Effector memory CD8-positive, alpha-beta T cell (primary cell): ENCODE results near the gene RPGR.
A peak's percentile ranks its signal among the peaks of the same experiment; 100 is the strongest.

Experiments
- ATAC-seq: fragments of 150-1000 bp; cut with Tn5 transposase; replicated peaks from 2 replicates; pipeline ENCODE4 v1.10.0; 2021; ENCODE audit warnings: mild to moderate bottlenecking, moderate library complexity
- DNase-seq, 3 experiments: peaks; one replicate each; pipeline ENCODE4 v3.0.0; 2021
- H3K27ac Mint-ChIP-seq, 2 donors: one replicate each; pipeline ENCODE4 v1.8.0; 2022; ENCODE audit warnings: mild to moderate bottlenecking in 2 of 2, mixed read lengths in 2 of 2, moderate library complexity in 2 of 2
- H3K27me3 Mint-ChIP-seq, 2 donors: one replicate each; pipeline ENCODE4 v1.8.0; 2022; ENCODE audit warnings: mixed read lengths in 2 of 2
- H3K36me3 Mint-ChIP-seq: one replicate; pipeline ENCODE4 v1.8.0; 2022; ENCODE audit warnings: mild to moderate bottlenecking, moderate library complexity, mixed read lengths; ENCODE audit not compliant: insufficient read depth
- H3K4me1 Mint-ChIP-seq, 2 donors: one replicate each; pipeline ENCODE4 v1.8.0; 2022; ENCODE audit warnings: low read depth in 2 of 2, mixed read lengths in 2 of 2
- H3K4me3 Mint-ChIP-seq, 2 donors: one replicate each; pipeline ENCODE4 v1.8.0; 2022; ENCODE audit warnings: mild to moderate bottlenecking in 2 of 2, mixed read lengths in 2 of 2, moderate library complexity in 2 of 2
- H3K9me3 Mint-ChIP-seq, 2 donors: one replicate each; pipeline ENCODE4 v1.8.0; 2022; ENCODE audit warnings: mixed read lengths in 2 of 2
- total RNA-seq, 9 experiments: gene quantifications; one replicate each; lab custom pipeline; 2026; lab: John Stamatoyannopoulos, UW

Gene RPGR
- 16.2 to 24.2 (median 20.6) reads per million in 9 experiments for total RNA-seq

GRCh38 chrX:38327007-38327774 lies at the start of gene RPGR:
Gene RPGR (minus strand): TSS chrX:38327509. CDS start chrX:38327367, 142 bp downstream.
- H3K9me3 Mint-ChIP-seq, result no peaks in the 10 kb centered on the region
- peaks cover 4% of the 10 kb centered on the region for H3K36me3 Mint-ChIP-seq
- H3K4me1 Mint-ChIP-seq, result peaks cover 20 to 26% of the 10 kb centered on the region in 2 donors
- H3K27me3 Mint-ChIP-seq, result no peaks in the 10 kb centered on the region
- DNase-seq (peak; percentile 90), ATAC-seq (peak; percentile 93)
- H3K4me3 Mint-ChIP-seq, result peak within 1 kb of the TSS; percentile 96
- H3K27ac Mint-ChIP-seq, result peak within 1 kb of the TSS; percentile 98 to 99

GRCh38 chrX:38376747-38377146 lies 49.4 kb upstream of the RPGR start:
- no peaks in the 10 kb centered on the region for H3K4me1 Mint-ChIP-seq
- H3K4me3 Mint-ChIP-seq, result no peak overlapping the region
- peaks cover 9 to 15% of the 10 kb centered on the region in 2 donors for H3K27me3 Mint-ChIP-seq
- no peaks in the 10 kb centered on the region for H3K9me3 Mint-ChIP-seq
- no peak overlapping the region for H3K27ac Mint-ChIP-seq
- no peaks in the 10 kb centered on the region for H3K36me3 Mint-ChIP-seq
- DNase-seq (no peak), ATAC-seq (no peak)

- H3K9me3 Mint-ChIP-seq, result no peaks in the 10 kb centered on the region
- no peaks in the 10 kb centered on the region for H3K36me3 Mint-ChIP-seq
- H3K4me3 Mint-ChIP-seq, result no peak overlapping the region
- peaks cover 9 to 16% of the 10 kb centered on the region in 2 donors for H3K27me3 Mint-ChIP-seq
- no peaks in the 10 kb centered on the region for H3K4me1 Mint-ChIP-seq
- ATAC-seq (no peak), DNase-seq (no peak)
- H3K27ac Mint-ChIP-seq, result no peak overlapping the region
Measured at GRCh38 chrX:38375891-38376290, 48.6 kb upstream of the RPGR start.

GRCh38 chrX:38374431-38374830 lies 47.1 kb upstream of the RPGR start:
- Mint-ChIP-seq H3K9me3 (no peaks in the 10 kb centered on the region), H3K4me1 (no peaks in the 10 kb centered on the region), H3K27me3 (peaks cover 9 to 21% of the 10 kb centered on the region in 2 donors), H3K4me3 (no peak overlapping the region), H3K27ac (no peak overlapping the region), H3K36me3 (no peaks in the 10 kb centered on the region)
- no peak for ATAC-seq
- no peak for DNase-seq

GRCh38 chrX:38371641-38372040 lies 44.3 kb upstream of the RPGR start:
- H3K9me3 Mint-ChIP-seq, result no peaks in the 10 kb centered on the region
- H3K27me3 Mint-ChIP-seq, result peaks cover 0 to 12% of the 10 kb centered on the region in 2 donors
- H3K4me1 Mint-ChIP-seq, result no peaks in the 10 kb centered on the region
- H3K4me3 Mint-ChIP-seq, result no peak overlapping the region
- H3K36me3 Mint-ChIP-seq, result no peaks in the 10 kb centered on the region
- ATAC-seq (no peak), DNase-seq (no peak)
- H3K27ac Mint-ChIP-seq, result no peak overlapping the region

- Mint-ChIP-seq H3K4me1 (no peaks in the 10 kb centered on the region), H3K27me3 (peaks cover 0 to 12% of the 10 kb centered on the region in 2 donors), H3K27ac (no peak overlapping the region), H3K36me3 (no peaks in the 10 kb centered on the region), H3K4me3 (no peak overlapping the region), H3K9me3 (no peaks in the 10 kb centered on the region)
- ATAC-seq, result no peak
- DNase-seq, result no peak
Measured at GRCh38 chrX:38368774-38369173, 41.5 kb upstream of the RPGR start.

GRCh38 chrX:38365954-38366353 lies 38.6 kb upstream of the RPGR start:
- H3K27ac Mint-ChIP-seq, result no peak overlapping the region
- DNase-seq, result no peak
- no peaks in the 10 kb centered on the region for H3K9me3 Mint-ChIP-seq

GRCh38 chrX:38363046-38363445 lies 35.7 kb upstream of the RPGR start:
- Mint-ChIP-seq H3K9me3 (no peaks in the 10 kb centered on the region), H3K4me1 (no peaks in the 10 kb centered on the region), H3K36me3 (no peaks in the 10 kb centered on the region), H3K27me3 (no peaks in the 10 kb centered on the region), H3K4me3 (no peak overlapping the region), H3K27ac (no peak overlapping the region)
- ATAC-seq (no peak), DNase-seq (no peak)

More at GRCh38 chrX:38365954-38366353, 38.6 kb upstream of the RPGR start:
- Mint-ChIP-seq H3K4me3 (no peak overlapping the region), H3K4me1 (no peaks in the 10 kb centered on the region), H3K27me3 (peaks cover 0 to 6% of the 10 kb centered on the region in 2 donors), H3K36me3 (no peaks in the 10 kb centered on the region)
- no peak for ATAC-seq

- Mint-ChIP-seq H3K9me3 (no peaks in the 10 kb centered on the region), H3K4me1 (no peaks in the 10 kb centered on the region), H3K36me3 (no peaks in the 10 kb centered on the region), H3K4me3 (no peak overlapping the region), H3K27me3 (no peaks in the 10 kb centered on the region), H3K27ac (peak overlapping the region in 1 of 2 donors; percentile 25)
- DNase-seq (no peak), ATAC-seq (no peak)
Measured at GRCh38 chrX:38357747-38358673, 30.7 kb upstream of the RPGR start.

- no peak overlapping the region for H3K27ac Mint-ChIP-seq
- H3K27me3 Mint-ChIP-seq, result no peaks in the 10 kb centered on the region
Measured at GRCh38 chrX:38356401-38356800, 29.1 kb upstream of the RPGR start.

GRCh38 chrX:38352362-38352761 lies 25.1 kb upstream of the RPGR start, which contains the start of gene OTC:
Gene OTC (plus strand): TSS chrX:38352604. CDS start chrX:38352697, 93 bp downstream.
- H3K4me3 Mint-ChIP-seq, result no peak within 1 kb of the TSS
- no peaks in the 10 kb centered on the region for H3K36me3 Mint-ChIP-seq
- no peaks in the 10 kb centered on the region for H3K4me1 Mint-ChIP-seq
- H3K27ac Mint-ChIP-seq, result no peak within 1 kb of the TSS
- DNase-seq, result no peak
- ATAC-seq, result no peak
- H3K9me3 Mint-ChIP-seq, result no peaks in the 10 kb centered on the region
- H3K27me3 Mint-ChIP-seq, result peaks cover 9 to 17% of the 10 kb centered on the region in 2 donors

More at GRCh38 chrX:38356401-38356800, 29.1 kb upstream of the RPGR start:
- DNase-seq (no peak), ATAC-seq (no peak)
- H3K4me1 Mint-ChIP-seq, result no peaks in the 10 kb centered on the region
- no peak overlapping the region for H3K4me3 Mint-ChIP-seq
- no peaks in the 10 kb centered on the region for H3K36me3 Mint-ChIP-seq
- no peaks in the 10 kb centered on the region for H3K9me3 Mint-ChIP-seq

GRCh38 chrX:38351346-38351745 lies 24.0 kb upstream of the RPGR start:
- ATAC-seq (no peak), DNase-seq (no peak)
- Mint-ChIP-seq H3K4me3 (no peak overlapping the region), H3K9me3 (no peaks in the 10 kb centered on the region), H3K27ac (no peak overlapping the region), H3K27me3 (peaks cover 9 to 17% of the 10 kb centered on the region in 2 donors), H3K4me1 (no peaks in the 10 kb centered on the region), H3K36me3 (no peaks in the 10 kb centered on the region)

GRCh38 chrX:38347136-38347535 lies 19.8 kb upstream of the RPGR start:
- Mint-ChIP-seq H3K4me3 (no peak overlapping the region), H3K9me3 (no peaks in the 10 kb centered on the region), H3K36me3 (no peaks in the 10 kb centered on the region), H3K27ac (no peak overlapping the region), H3K27me3 (peaks cover 9 to 17% of the 10 kb centered on the region in 2 donors), H3K4me1 (no peaks in the 10 kb centered on the region)
- DNase-seq, result no peak
- ATAC-seq, result no peak
